Gastroesophageal sphincter (tissue), 4 donors: ENCODE measurements around the gene AFF3. TPM values are rescaled to one million over a fixed set of nuclear protein-coding genes. Genes with fewer than 3 reads are reported as not detected.
A peak's percentile ranks its signal among the peaks of the same experiment; 100 is the strongest.

Experiments used
- ATAC-seq: fragments of 150-250 bp; one replicate; pipeline ENCODE4 v1.9.1; 2016; ENCODE audit warnings: mild to moderate bottlenecking, moderate library complexity
- H3K27ac ChIP-seq, 4 donors: fragments of 200-600 bp; sonication (generic) in 3 of 4; 1 replicate in 3 of 4; 2 replicates in 1 of 4; pipeline ENCODE4 v1.5.1; 2016 to 2019
- H3K27me3 ChIP-seq: fragments of 200-600 bp; sonication (generic); one replicate; pipeline ENCODE4 v1.5.1; 2019
- H3K36me3 ChIP-seq, 2 donors: fragments of 200-600 bp; sonication (generic); one replicate each; pipeline ENCODE4 v1.5.1; 2019; ENCODE audit warnings: control low read depth in 1 of 2
- H3K4me1 ChIP-seq, 3 donors: fragments of 200-600 bp; sonication (generic); 1 replicate in 2 of 3; 2 replicates in 1 of 3; pipeline ENCODE4 v1.5.1; 2016 to 2019; ENCODE audit warnings: control low read depth in 2 of 3
- H3K4me3 ChIP-seq, 2 donors: fragments of 200-600 bp; sonication (generic); one replicate each; pipeline ENCODE4 v1.5.1; 2019; ENCODE audit warnings: mild to moderate bottlenecking in 1 of 2, moderate library complexity in 1 of 2
- H3K9me3 ChIP-seq, 3 donors: fragments of 200-600 bp; sonication (generic); one replicate each; pipeline ENCODE4 v1.5.1; 2017 to 2019; ENCODE audit warnings: control low read depth in 2 of 3
- CTCF ChIP-seq, 4 experiments: fragments of 200-600 bp in 2 of 4; fragments of 450-650 bp in 2 of 4; sonication (generic) in 1 of 4; IDR thresholded peaks; one replicate each; pipeline ENCODE4 v1.5.1; 2017 to 2019; ENCODE audit warnings: antibody characterized with exemption in 4 of 4, mild to moderate bottlenecking in 2 of 4, moderate library complexity in 2 of 4
- EP300 ChIP-seq: sonication (generic); formaldehyde crosslinking; IDR thresholded peaks from one replicate; pipeline ENCODE4 v1.6.1; 2017; ENCODE audit warnings: antibody characterized with exemption, mild to moderate bottlenecking
- POLR2A ChIP-seq, 2 donors: fragments of 450-650 bp; IDR thresholded peaks; one replicate each; pipeline ENCODE4 v1.6.1; 2017; ENCODE audit warnings: antibody characterized with exemption in 2 of 2, mild to moderate bottlenecking in 2 of 2, moderate library complexity in 1 of 2
- POLR2AphosphoS5 ChIP-seq: sonication (generic); formaldehyde crosslinking; IDR thresholded peaks from one replicate; pipeline ENCODE4 v1.6.1; 2017; ENCODE audit warnings: antibody characterized with exemption
- WGBS, 2 donors: methylation state at CpG; one replicate each; pipeline ENCODE4 v1.1.5; 2018; ENCODE audit warnings: low coverage in 1 of 2; 5-methylcytosine and 5-hydroxymethylcytosine counted together
- total RNA-seq, 4 donors: library from RNA; depleted of rRNA; stranded (reverse); fragments of >200 nt; gene quantifications; one replicate each; pipeline ENCODE4 v1.1.0, GENCODE V29; 2016

The AFF3 gene
- total RNA-seq, 4 donors from 2014 or later: 15.4 to 74.8 (median 37.7) TPM

- peak; percentile 74 for ATAC-seq
These were observed 444.4 kb downstream of the AFF3 start for GRCh38 chr2:99697811-99698568.

GRCh38 chr2:99695944-99696253 lies 446.5 kb downstream of the AFF3 start:
- no peak overlapping the region for H3K27ac ChIP-seq
- H3K4me1 ChIP-seq: no peaks in the 10 kb centered on the region
- no peak for TF ChIP-seq POLR2AphosphoS5
- no peak for TF ChIP-seq CTCF (IDR thresholded peaks at IDR 0.05)
- no peak for TF ChIP-seq EP300
- TF ChIP-seq POLR2A (IDR thresholded peaks at IDR 0.05): no peak
- no peak for ATAC-seq
- H3K36me3 ChIP-seq: no peaks in the 10 kb centered on the region
- no peaks in the 10 kb centered on the region for H3K9me3 ChIP-seq
- H3K27me3 ChIP-seq: no peaks in the 10 kb centered on the region
- H3K4me3 ChIP-seq: no peak overlapping the region

More at GRCh38 chr2:99697811-99698568, 444.4 kb downstream of the AFF3 start:
- no peaks in the 10 kb centered on the region for H3K27me3 ChIP-seq
- H3K4me1 ChIP-seq: no peaks in the 10 kb centered on the region
- H3K4me3 ChIP-seq: no peak overlapping the region
- no peaks in the 10 kb centered on the region for H3K36me3 ChIP-seq
- no peak overlapping the region for H3K27ac ChIP-seq
- TF ChIP-seq POLR2A (IDR thresholded peaks at IDR 0.05) (no peak), CTCF (IDR thresholded peaks at IDR 0.05) (no peak), POLR2AphosphoS5 (no peak), EP300 (no peak)
- no peaks in the 10 kb centered on the region for H3K9me3 ChIP-seq

- no peaks in the 10 kb centered on the region for H3K9me3 ChIP-seq
These were observed 447.1 kb downstream of the AFF3 start for GRCh38 chr2:99695130-99695943.

GRCh38 chr2:99694331-99694730 lies 448.1 kb downstream of the AFF3 start:
- TF ChIP-seq POLR2A (IDR thresholded peaks at IDR 0.05) (no peak), EP300 (no peak), CTCF (IDR thresholded peaks at IDR 0.05) (no peak), POLR2AphosphoS5 (no peak)
- H3K4me3 ChIP-seq: no peak overlapping the region
- no peak overlapping the region for H3K27ac ChIP-seq
- H3K27me3 ChIP-seq: no peaks in the 10 kb centered on the region
- H3K36me3 ChIP-seq: no peaks in the 10 kb centered on the region
- H3K4me1 ChIP-seq: no peaks in the 10 kb centered on the region
- ATAC-seq: no peak
- WGBS, 2 donors: 76 to 77% methylated on average over 6 of the region's 7 CpGs
- H3K9me3 ChIP-seq: no peaks in the 10 kb centered on the region

More at GRCh38 chr2:99695130-99695943, 447.1 kb downstream of the AFF3 start:
- ATAC-seq: no peak
- Histone ChIP-seq H3K27ac (no peak overlapping the region), H3K36me3 (no peaks in the 10 kb centered on the region), H3K4me3 (no peak overlapping the region), H3K27me3 (no peaks in the 10 kb centered on the region), H3K4me1 (no peaks in the 10 kb centered on the region)
- no peak for TF ChIP-seq POLR2AphosphoS5
- TF ChIP-seq CTCF (IDR thresholded peaks at IDR 0.05): no peak
- no peak for TF ChIP-seq EP300
- TF ChIP-seq POLR2A (IDR thresholded peaks at IDR 0.05): no peak
- 75 to 81% methylated on average over 7 to 11 of the region's 11 CpGs for WGBS, 2 donors

- no peak overlapping the region for H3K4me3 ChIP-seq
- H3K36me3 ChIP-seq: no peaks in the 10 kb centered on the region
- no peak overlapping the region for H3K27ac ChIP-seq
- 75 to 100% methylated on average over 1 of the region's 1 CpG for WGBS, 2 donors
- H3K9me3 ChIP-seq: no peaks in the 10 kb centered on the region
- no peak for TF ChIP-seq POLR2A (IDR thresholded peaks at IDR 0.05)
- no peak for TF ChIP-seq POLR2AphosphoS5
- no peak for TF ChIP-seq CTCF (IDR thresholded peaks at IDR 0.05)
- TF ChIP-seq EP300: no peak
- H3K4me1 ChIP-seq: no peaks in the 10 kb centered on the region
- no peaks in the 10 kb centered on the region for H3K27me3 ChIP-seq
- ATAC-seq: no peak
These were observed 449.6 kb downstream of the AFF3 start for GRCh38 chr2:99692785-99693184.
